ENCODE results near the gene NAT9.

- no peak for TF ChIP-seq TAF1 (IDR thresholded peaks at IDR 0.05; ENCODE audit: low read depth, low read length)
- TF ChIP-seq POLR2A (IDR thresholded peaks at IDR 0.05; ENCODE audit: low read depth, low read length): no peak
Observed at GRCh38 chr17:74722782-74723181, 53.4 kb downstream of the NAT9 start.

Data from GM12891 (cell line).